ENCODE measurements around the gene RPTN.
"Not testable (repeated sequence)": the region's sequence is repeated elsewhere in the genome, so short reads cannot be mapped to it uniquely, and the experiment has no call there.

RPTN gene

DNA sequence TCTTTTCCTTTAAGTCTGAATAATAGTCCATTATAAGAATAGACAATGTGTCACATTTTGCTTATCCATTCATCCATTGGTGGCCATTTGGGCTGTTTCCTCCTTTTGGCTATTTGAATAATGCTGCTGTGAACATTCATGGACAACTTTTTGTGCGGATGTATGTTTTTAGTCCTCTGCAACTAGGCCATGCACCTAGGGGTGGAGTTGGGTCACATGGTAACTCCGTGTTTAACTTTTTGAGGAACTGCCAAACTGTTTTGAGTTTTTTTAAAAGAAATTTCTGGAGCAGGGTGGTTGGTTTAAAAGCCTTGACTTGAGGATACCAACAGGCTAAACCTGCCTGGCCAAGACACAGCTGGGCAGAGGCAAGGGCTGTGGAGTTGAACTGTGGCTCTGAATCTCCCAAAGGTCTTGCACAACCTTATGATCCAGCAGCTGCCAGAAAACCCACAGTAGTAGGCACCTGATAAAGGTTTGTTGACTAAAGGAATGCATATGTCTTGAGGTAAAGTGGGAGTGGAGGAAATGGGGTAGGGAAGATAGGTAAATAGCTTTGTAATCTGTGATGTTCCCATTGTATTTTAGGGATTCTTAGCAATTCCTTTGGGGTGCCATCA is 5.6 kb upstream of the RPTN start:
- DNase-seq (ENCODE audit: low read depth) = no peak

DNA sequence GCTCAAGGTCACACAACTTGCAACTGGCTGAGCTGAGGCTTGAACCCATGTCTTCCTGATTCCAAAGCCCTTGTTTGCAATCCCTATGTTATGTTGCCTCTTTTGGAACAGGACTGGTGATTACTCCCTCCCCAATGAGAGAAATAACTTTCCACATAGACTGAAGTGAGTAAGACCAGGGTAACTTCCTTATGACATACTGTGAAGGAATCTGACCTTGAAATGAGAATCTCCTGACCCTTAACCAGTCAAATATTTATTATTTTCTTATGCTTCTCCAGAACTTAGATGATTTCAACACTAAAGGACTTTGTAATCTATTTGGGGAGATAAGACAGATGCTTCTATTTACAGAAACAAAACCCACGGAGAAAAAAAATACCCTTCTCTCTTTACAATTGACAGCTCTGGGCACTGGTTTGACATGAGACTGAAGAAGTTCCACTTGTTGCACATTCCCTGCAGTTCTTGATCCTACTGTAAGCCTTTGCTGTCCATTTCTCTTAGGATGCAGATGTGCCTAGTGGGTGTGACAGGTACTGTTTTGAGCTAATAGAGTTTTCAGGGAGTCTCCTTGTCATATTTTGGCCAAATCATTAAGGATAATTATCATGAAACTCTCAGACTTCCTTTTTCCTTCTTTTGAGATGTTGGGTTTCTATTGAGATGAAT is 3.9 kb upstream of the RPTN start:
- DNase-seq (ENCODE audit: low read depth) = no peak

DNA sequence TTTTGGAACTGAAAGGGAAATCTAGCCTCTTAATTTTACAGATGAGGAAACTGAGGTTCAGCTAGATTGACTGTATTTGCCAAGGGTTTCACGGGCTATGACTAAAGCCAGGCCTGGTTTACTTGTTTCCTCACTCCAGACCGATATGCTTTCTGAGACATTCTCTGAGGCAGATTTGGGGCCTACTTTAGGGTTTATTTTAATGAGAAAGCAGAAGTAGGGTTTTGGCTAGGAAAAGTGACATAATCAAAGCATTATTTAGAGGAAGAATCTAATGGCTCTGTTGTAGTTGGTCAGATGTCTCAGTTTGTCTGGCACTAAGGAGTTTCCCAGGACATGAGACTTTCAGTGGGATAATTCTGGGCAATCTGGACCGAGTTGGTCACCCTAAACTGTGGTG is 1.5 kb upstream of the RPTN start:
- no peak for DNase-seq (ENCODE audit: low read depth)

DNA sequence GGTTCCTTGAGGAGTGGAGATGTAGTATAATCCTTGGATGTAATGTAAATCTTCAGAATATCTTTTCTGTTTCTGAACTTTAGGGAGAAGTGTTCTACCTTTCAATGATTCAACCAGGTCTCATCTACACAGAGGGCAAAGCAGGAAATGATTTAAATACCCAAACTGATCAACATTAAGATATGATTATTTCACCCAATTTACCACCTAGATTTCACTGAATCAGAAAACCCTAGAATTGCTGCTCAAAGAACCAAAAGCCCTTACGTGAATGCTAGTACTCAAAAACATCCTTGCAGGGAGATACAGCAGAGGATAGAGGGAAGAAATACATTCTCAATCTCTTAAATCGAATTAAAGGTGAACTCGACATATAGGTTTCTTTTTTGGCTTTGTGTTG is 5.0 kb downstream of the RPTN start:
- no peak for DNase-seq (ENCODE audit: low read depth)

DNA sequence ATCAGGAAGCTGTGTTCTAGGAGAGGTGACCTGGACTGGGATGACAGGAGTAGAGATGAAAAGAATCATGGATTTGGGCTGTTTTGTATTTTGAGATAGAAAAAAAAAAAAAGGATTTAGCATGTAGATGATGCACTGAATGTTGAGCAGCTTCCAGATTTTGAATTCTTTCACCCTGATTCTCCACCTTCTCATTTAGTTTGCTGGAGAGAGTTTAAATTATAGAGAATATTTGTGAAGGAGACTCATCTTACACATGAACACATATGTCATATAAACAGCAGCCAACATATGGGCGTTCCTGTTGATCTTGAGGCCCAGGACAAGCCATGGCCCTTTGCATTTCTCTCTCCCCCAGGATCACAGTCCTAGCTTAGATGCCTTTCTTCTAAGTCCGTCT is 7.4 kb downstream of the RPTN start:
- DNase-seq (ENCODE audit: low read depth) = no peak

DNA sequence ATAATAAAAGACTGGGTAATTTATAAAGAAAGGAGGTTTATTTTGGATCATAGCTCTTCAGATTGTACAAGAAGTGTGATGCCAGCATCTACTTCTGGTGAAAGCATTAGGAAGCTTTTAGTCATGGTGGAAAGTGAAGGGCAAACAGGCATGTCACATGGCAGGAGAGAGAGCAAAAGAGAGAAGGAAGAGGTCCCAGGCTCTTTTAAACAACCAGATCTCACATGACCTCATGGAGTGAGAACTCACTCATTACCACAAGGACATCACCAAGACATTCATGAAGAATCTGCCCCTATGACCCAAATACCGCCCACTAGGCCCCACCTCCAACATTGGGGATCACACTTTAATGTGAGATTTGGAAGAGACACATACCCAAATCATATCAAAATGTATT is 10.0 kb downstream of the RPTN start:
- DNase-seq (ENCODE audit: low read depth) = no peak

DNA sequence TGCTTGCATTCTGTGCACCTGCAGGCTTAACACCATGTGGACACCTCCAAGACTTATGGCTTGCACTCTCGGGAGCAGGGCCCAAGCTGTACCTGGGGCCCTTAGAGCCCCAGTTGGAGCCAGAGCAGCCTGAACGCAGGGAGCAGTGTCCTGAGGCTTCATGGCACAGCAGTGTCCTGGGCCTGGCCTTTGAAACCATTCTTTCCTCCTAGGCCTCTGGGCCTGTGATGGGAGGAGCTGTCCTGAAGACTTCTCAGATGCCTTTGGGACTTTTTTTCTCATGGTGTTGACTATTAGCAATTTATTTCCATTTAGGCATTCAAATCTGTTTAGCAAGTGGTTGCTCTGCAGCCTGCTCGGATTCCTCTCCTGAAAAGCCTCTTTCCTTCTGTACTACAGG is 11.0 kb downstream of the RPTN start:
- DNase-seq (ENCODE audit: low read depth) = no peak

DNA sequence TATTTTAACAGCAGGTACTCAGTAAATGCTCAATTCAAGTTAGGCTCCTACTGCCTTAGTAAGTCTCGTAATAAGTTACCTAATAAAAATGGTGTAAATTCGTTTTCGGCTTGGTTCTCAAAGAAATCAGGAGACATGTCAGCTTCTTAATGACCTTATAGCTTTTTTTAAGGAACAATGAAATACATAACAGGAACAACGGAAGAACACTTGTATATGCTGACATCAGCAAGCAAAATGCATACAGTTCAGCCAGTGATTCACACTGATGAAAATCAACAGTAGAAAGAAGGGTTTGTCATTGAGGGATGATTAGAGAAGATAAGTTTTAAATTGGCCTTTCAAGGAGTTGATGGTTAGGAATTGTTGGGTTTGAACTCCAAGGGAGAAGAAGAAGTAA is 13.3 kb downstream of the RPTN start:
- DNase-seq (ENCODE audit: low read depth) = no peak

DNA sequence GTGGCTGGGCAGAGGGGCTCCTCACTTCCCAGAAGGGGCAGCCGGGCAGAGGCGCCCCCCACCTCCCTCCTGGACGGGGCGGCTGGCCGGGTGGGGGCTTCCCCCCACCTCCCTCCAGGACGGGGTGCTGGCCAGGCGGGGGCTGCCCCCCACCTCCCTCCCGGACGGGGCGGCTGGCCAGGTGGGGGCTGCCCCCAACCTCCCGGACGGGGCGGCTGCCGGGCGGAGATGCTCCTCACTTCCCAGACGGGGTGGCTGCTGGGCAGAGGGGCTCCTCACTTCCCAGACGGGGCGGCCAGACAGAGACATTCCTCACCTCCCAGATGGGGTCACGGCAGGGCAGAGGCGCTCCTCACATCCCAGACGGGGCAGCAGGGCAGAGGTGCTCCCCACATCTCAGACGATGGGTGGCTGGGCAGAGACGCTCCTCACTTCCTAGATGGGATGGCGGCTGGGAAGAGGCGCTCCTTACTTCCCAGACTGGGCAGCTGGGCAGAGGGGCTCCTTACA is 14.3 kb downstream of the RPTN start:
- not testable (repeated sequence) for DNase-seq (ENCODE audit: low read depth)

DNA sequence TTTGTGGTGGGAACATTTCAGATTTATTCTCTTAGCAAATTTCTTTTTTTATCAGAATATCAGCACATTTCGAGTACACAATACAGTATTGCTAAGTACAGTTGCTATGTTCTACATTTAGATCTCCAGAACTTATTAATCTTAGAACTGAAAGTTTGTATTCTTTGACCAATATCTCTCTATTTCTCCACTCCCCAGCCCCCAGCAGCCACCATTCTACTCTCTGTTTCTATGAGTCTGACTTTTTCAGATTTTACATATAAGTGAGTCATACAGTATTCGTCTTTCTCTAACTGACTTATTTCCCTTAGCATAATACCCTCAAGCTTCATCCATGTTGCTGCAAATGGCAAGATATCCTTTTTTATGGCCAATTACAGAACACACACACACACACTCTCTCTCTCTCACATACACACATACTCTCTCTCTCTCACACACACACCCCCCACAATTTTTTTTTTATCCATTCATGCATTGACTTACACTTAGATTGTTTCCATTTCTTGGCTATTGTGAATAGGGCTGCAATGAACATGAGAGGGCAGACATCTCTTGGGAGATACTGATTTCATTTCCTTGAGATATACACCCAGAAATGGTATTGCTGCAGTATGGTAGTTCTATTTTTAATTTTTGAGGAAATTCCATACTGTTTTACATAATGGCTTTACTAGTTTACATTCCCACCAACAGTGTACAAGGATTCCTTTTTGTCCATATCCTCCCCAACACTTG is 15.7 kb downstream of the RPTN start:
- peak; percentile 11 for DNase-seq (ENCODE audit: low read depth)

DNA sequence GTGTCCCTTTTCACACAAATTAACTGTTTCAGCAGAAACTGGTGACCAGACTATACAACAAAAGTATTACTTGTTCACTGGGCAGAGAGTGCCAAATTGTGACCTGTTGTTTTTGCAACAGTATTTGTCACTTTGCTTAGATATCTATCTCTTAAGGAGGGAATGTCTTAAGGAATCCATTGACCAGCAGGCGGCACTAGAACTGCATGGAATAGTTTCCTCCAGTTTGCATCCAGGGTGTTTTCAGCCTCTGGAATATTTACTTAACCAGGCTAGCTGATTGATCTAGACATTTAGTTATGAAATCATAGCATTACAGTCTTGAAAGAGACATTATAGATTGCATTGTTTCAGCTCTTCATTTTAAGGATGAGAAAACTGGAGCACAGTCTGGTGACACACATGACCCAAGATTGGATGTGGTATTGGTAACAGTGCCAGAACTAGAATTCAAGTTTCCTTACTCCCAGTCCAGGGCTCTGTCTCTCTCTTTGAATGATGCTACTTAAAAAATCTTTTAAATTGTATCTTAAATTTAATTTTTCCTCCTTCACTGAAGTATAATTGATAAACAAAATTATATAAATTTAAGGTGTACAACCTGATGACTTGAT is 16.9 kb downstream of the RPTN start:
- no peak for DNase-seq (ENCODE audit: low read depth)

DNA sequence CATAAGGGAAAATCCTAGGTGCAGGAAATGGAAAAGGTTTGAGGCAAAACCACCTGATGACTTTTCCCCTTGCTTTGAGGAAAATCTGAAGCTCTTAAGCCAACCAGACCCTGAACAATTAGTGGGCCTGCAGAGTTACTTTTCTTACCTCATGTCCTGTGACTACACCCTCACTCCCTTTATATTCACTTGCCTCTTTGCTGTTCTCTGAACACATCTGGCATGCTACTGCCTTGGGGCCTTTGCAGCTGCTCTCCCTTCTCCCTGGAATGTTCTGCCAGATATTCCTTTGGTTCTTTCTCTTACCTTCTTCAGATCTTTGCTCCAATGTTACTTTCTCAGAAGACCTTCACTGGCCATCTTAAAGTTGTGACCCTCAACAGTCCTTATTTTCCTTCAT is 21.8 kb downstream of the RPTN start:
- DNase-seq (ENCODE audit: low read depth) = no peak

DNA sequence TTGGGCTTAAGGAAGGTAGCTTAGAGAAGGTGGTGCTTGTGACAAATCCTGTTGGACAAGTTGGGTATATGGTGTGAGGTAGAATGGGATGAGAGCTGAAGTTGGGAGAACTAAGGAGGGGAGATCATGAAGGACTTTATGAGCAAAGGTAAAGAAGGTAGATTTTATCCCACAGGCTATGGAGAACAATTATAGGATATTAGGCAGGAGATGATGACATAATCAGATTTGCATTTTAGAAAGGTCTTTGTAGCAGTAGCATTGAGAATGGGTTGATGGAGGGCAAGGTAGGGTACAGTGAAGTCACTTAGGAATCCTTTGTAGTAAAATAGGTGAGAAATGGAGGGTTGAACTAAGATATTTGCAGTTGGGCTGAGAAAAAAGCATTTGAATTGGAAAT is 28.8 kb downstream of the RPTN start:
- DNase-seq (ENCODE audit: low read depth) = no peak

DNA sequence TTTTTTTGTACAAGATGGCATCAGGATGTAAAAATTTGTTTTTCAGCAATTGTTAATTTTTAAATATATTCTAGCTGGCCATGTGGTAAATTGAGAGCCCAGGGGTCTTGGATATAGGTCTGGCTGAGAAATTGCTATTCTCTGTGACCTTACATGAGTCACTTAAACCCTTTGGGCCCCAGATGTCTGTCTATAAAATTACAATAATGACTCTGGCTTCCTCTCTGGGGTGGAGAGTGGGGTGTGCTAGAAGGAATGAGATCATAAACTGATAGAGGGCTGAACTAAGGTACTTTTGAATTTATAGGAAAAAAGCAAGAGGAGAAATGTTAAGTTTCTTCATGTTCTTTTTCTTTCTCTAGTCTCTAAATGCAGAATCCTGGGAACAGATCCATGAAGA is 31.4 kb downstream of the RPTN start:
- DNase-seq (ENCODE audit: low read depth) = no peak

DNA sequence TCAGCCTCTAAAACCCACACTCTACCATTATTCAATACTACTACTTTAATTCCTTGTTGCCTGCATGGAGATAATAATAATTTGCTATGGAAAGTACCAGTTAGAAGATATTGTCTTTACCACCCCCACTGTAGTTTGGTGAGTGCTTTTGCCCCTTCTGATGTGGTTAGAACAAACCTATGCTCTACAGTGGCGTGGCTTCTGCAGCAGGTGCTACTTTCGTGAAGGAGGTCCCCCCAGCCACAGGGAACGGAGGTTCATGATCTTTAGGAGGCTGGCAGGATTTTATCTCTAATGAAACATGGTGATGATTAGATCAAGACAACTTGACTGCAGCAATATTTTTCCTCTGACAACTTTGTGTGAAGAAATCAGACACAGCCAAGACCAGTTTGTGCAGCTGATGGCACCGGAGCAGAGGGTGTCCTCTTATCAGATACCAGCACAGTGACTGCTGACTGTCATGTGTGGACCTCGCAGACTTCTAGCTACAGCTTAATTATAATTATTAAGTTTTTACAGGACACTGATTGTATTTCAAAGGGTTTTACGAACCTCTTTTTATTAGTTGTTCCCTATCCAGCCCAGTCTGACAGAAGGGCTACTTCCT is 33.1 kb downstream of the RPTN start:
- DNase-seq (ENCODE audit: low read depth) = no peak

DNA sequence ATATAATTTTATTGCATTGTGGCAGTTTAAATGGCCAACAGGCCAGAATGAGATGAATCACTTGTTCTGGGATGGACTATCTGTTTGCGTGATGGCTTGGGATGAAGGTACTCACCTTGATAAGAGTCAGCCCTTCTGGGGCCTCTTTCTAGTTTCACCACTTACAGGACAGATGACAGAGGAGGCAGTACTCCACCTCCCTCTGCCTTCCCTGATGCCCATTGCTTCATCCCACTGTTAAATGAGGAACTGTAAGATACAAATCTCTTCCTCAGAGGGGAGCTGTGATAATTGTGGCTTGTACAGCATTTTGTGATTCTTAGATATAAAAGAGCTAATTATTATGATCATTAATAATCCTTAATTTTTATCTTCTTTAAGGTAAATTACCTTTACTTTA is 40.1 kb downstream of the RPTN start:
- no peak for DNase-seq (ENCODE audit: low read depth)

DNA sequence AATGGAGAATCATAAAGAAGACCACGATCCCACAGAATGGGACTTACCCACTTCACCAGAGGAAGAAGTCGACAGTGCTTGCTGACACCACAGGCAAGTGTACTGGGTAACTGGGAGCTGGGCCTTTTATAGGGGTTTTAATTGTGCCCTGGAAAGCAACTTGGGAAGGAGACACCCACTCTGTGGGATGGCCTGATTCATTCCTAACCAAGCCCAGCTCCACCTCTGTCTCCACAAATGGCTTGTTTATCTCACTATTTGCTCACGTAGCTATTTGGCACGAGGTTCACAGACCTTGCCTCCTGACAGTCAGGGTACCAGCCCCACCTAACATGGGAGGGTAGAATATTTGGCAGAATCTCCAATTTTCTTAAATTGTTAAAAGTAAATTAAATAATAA is 43.7 kb downstream of the RPTN start, which contains the start of gene TCHH:
Gene TCHH, minus strand, starts transcription at position 101 of the 400 bp plus-strand sequence. CDS start 1,364 bp downstream, outside the sequence.
- DNase-seq (ENCODE audit: low read depth) = no peak

DNA sequence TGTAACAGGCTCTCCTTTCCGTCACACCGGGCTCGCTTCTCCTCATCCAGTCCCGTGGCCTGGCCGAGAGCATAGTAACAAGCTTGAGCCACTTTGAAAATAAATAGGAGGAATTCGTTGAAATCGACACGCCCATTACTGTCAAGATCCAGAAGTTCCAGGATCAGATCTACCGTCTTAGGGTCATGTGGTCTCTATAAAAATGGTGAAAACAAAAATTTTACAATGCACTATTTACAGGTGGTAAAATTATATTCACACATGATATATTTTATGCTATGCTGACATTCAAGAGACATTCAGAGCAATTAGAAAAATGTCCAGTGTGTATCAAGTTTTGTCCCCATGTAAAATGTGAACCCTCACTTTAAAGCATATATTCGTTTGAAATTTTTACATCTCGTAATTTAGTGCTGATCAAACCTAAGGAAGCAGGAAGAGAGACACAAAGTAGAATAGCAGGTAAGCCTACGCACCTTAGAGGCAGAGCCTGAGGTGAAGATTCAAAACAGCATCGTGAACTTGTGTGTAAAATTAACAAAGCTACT is 46.1 kb downstream of the RPTN start:
- no peak for DNase-seq (ENCODE audit: low read depth)

DNA sequence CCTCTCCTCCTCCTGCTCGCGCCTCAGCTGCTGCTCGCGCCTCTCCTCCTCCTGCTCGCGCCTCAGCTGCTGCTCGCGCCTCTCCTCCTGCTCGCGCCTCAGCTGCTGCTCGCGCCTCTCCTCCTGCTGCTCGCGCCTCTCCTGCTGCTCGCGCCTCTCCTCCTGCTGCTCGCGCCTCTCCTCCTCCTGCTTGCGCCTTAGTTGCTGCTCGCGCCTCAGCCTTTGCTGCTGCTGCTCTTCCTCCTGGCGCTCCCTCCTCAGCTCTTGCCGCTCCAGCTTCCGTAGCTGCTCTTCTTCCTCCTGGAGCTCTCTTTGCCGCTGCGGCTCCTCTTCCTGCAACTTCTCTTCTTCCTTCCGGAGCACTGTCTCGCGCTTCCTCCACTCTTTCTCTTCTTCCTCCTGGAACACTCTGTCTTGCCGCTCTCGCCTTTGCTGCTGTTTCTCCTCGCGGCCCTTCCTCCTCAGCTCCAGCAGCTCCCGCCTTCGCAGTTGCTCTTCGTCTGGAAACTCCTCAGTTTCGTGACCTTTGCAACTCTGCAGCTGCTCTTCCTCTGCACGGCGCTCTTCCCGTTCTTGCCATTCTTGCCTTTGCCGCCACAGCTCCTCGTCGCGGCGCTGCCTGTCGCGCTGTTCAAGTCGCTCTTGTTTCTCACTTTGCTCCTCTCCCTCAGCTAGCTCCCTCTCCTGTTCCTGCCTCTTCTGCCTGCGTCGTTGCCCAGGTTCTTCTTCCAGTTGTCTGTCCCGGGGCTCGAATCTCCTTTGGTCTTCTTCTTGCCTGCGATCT is 46.7 kb downstream of the RPTN start:
- no peak for DNase-seq (ENCODE audit: low read depth)

DNA sequence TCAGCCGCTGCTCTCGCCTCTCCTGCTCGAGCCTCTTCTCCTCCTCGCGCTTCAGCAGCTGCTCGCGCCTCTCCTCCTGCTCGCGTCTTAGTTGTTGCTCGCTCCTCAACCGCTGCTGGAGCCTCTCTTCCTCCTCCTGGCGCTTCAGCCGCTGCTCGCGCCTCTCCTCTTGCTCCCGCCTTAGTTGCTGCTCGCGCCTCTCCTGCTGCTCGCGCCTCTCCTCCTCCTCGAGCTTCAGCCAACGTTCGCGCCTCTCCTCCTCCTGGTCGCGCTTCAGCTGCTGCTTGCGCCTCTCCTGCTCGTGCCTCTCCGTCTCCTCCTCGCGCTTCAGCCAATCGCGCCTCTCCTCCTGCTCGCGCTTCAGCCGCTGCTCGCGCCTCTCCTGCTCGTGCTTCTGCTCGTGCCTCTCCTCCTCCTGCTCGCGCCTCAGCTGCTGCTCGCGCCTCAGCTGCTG is 47.5 kb downstream of the RPTN start:
- DNase-seq (ENCODE audit: low read depth) = peak; percentile 26

DNA sequence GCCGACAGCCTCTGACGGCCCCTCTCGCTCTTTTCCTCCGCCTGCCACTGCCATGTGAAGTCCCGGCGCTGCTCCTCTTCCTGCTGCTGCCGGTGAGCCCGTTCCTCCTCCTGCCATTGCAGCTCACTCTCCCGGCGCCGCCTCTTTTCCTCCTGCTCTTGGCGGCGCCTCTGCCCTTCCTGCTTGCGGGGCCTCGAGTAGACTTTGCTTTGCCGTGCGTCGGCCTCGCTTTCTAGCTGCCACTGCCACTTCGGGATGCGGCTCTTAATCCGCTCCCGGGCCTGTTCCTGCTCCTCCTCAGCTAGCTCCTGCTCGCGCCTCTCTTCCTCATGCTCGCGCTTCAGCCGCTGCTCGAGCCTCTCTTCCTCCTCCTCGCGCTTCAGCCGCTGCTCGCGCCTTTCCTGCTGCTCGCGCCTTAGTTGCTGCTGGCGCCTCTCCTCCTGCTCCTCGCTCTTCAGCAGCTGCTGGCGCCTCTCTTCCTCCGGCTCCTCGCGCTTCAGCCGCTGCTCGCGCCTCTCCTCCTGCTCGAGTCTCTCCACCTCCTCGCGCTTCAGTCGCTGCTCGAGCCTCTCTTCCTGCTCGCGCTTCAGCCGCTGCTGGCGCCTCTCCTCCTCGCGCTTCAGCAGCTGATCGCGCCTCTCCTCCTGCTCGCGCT is 48.0 kb downstream of the RPTN start:
- DNase-seq (ENCODE audit: low read depth) = no peak

Data from activated T-cell treated with anti-CD3 and anti-CD28 coated beads for 24 hours (primary cell).